HG02588 (cell line): ENCODE data around the gene PVALEF.

Experiments used
- ATAC-seq: cut with Tn5 transposase; IDR thresholded peaks from one replicate; pipeline ENCODE4 v1.9.1; 2021; ENCODE audit warnings: mild to moderate bottlenecking, moderate library complexity; ENCODE audit not compliant: unreplicated experiment

PVALEF gene

DNA sequence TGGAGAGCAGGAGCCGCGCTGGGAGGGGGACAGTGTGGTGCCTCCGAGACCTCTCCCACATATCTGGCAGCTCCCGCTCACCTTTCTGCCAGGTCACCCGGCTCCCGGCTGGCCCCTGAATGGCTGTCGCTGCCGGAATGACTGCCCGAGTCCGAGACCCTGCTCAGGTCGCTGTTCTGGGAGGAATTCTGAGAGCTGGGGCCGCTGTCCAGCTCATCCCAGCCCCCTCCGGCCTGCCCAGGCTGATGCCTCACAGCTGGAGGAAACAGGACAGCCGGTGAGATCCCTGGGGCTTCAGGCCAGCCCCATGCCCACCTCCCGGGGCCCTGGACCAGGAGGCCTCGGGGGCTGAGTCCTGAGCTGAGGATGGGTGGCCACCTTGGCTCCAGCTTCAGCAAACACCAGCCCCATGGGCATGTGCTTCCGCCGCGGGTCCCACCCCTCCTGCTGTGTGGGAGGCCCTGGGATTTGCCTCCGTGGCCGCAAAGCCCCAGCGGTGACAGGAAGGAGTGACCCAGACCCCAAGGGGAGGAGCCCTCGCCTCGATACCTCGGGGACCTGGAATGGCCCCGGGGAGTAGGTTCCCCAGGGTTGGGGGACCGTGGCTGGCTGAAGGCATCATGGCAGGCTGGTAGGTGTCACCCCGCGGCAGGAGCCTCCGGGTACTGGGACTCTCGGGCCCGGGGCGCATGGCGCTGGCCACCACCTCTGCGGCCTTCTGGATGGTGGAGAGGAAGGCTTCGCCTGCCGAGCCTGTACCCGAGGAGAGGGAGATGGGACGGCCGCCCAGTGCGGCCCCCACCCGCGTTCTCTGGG is 66.7 kb downstream of the PVALEF start:
- no peak for ATAC-seq
